BJ (cell line): Measurements from ENCODE around the gene RILPL2. TPM values are rescaled to one million over a fixed set of nuclear protein-coding genes. Genes with fewer than 3 reads are reported as not detected.

ENCODE experiments used
- CTCF ChIA-PET: fragments of 350-600 bp; formaldehyde crosslinking; extraction: SDS; loops from one replicate; lab custom pipeline; 2021; ENCODE audit warnings: antibody characterized with exemption, inconsistent platforms; lab: Yijun Ruan, JAX
- POLR2A ChIA-PET: fragments of 300-600 bp; sonication (Branson Sonifier 250); formaldehyde crosslinking; extraction: SDS; loops from one replicate; lab custom pipeline; 2021; ENCODE audit warnings: antibody characterized with exemption; lab: Charles Lee
- DNase-seq: peaks from one replicate; pipeline ENCODE4 v3.0.0-alpha.2; 2011; ENCODE audit warnings: low read depth
- H3K27me3 ChIP-seq: 2 replicates; pipeline ENCODE4 v1.6.0; 2011; ENCODE audit warnings: low read length; ENCODE audit not compliant: control insufficient read depth, insufficient read depth
- H3K36me3 ChIP-seq: 2 replicates; pipeline ENCODE4 v1.5.1; 2011; ENCODE audit warnings: low read length; ENCODE audit not compliant: control insufficient read depth, insufficient read depth
- H3K4me3 ChIP-seq: 2 replicates; pipeline ENCODE4 v1.5.1; 2011; ENCODE audit warnings: low read depth, mild to moderate bottlenecking, control low read depth, low read length
- polyA plus RNA-seq: library from polyadenylated mRNA; depleted of rRNA; stranded (reverse); fragments of >200 nt; gene quantifications from 2 replicates; pipeline ENCODE4 v1.2.3, GENCODE V29; 2011
- TF ChIP-seq, protein P1 (sequence below): IDR thresholded peaks from 2 replicates; pipeline ENCODE4 v1.5.1; 2011; ENCODE audit warnings: low read depth, mild to moderate bottlenecking, control low read depth, inconsistent platforms, low read length, moderate library complexity; ENCODE audit not compliant: insufficient read depth

RILPL2 gene
- polyA plus RNA-seq, 1 experiment: 6.8 TPM

GRCh38 chr12:123479442-123480180, 43.1 kb upstream of the RILPL2 start:
- ChIA-PET POLR2A (no interaction called here), CTCF (no interaction called here)
- Histone ChIP-seq H3K4me3 (no peak overlapping the region), H3K36me3 (peaks cover 16% of the 10 kb centered on the region), H3K27me3 (no peaks in the 10 kb centered on the region)
- TF ChIP-seq, protein P1, sequence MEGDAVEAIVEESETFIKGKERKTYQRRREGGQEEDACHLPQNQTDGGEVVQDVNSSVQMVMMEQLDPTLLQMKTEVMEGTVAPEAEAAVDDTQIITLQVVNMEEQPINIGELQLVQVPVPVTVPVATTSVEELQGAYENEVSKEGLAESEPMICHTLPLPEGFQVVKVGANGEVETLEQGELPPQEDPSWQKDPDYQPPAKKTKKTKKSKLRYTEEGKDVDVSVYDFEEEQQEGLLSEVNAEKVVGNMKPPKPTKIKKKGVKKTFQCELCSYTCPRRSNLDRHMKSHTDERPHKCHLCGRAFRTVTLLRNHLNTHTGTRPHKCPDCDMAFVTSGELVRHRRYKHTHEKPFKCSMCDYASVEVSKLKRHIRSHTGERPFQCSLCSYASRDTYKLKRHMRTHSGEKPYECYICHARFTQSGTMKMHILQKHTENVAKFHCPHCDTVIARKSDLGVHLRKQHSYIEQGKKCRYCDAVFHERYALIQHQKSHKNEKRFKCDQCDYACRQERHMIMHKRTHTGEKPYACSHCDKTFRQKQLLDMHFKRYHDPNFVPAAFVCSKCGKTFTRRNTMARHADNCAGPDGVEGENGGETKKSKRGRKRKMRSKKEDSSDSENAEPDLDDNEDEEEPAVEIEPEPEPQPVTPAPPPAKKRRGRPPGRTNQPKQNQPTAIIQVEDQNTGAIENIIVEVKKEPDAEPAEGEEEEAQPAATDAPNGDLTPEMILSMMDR: no peak
- no peak for DNase-seq

- Histone ChIP-seq H3K4me3 (no peak overlapping the region), H3K27me3 (no peaks in the 10 kb centered on the region), H3K36me3 (peaks cover 16% of the 10 kb centered on the region)
- TF ChIP-seq, protein P1: no peak
- ChIA-PET POLR2A (no interaction called here), CTCF (no interaction called here)
- no peak for DNase-seq
Observed at GRCh38 chr12:123478762-123479161, 42.3 kb upstream of the RILPL2 start.

GRCh38 chr12:123478069-123478468, 41.6 kb upstream of the RILPL2 start:
- TF ChIP-seq, protein P1: no peak
- H3K27me3 ChIP-seq: no peaks in the 10 kb centered on the region
- no peak for DNase-seq
- H3K4me3 ChIP-seq: no peak overlapping the region
- peaks cover 14% of the 10 kb centered on the region for H3K36me3 ChIP-seq
- ChIA-PET CTCF (no interaction called here), POLR2A (no interaction called here)

- Histone ChIP-seq H3K36me3 (peaks cover 19% of the 10 kb centered on the region), H3K27me3 (no peaks in the 10 kb centered on the region), H3K4me3 (no peak overlapping the region)
- CTCF ChIA-PET: interaction anchor here (1.3 to 1.6 kb wide), 2 partner anchors 13 to 110 kb away, joined by 3 read pairs; no protein-coding TSS in a partner anchor
- TF ChIP-seq, protein P1: no peak
- POLR2A ChIA-PET: no interaction called here
- DNase-seq: no peak
Observed at GRCh38 chr12:123475246-123475703, 38.8 kb upstream of the RILPL2 start.

DNA sequence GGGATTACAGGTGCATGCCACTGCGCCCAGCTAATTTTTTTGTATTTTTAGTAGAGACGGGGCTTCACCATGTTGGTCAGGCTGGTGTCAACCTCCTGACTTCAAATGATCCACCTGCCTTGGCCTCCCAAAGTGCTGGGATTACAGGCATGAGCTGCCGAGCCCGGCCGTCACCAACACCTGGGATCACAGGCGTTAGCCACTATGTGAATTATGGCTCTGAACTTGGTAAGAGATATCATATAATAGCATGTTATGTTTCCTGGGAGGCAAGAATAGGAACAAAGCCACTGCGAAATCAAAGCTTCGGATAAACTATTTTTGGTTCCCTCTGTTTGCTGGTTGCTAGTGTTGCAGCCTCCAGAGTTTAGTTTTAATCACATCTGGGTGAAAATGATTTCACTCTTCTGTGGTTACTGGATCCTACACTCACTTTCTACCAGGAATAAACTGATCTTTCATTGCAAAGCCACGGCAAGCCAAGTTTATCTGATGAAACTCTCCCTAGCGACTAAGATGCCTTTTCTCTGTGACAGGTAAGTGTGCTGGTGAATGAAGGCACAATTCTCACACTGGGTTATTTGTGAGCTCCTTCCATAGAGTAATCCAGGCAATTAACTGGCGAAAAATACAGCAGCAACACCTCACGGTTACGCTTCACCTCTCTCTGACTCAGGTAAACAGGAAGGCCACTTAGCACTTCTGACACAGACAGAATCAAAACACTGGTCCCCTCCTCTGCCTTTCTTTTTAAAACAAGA, 38.2 kb upstream of the RILPL2 start:
- POLR2A ChIA-PET: no interaction called here
- DNase-seq: no peak
- H3K27me3 ChIP-seq: no peaks in the 10 kb centered on the region
- H3K4me3 ChIP-seq: no peak overlapping the region
- CTCF ChIA-PET: interaction anchor here (1.0 to 1.6 kb wide), 3 partner anchors 13 to 109 kb away, joined by 3 to 6 read pairs (median 3); no protein-coding TSS in a partner anchor
- peaks cover 20% of the 10 kb centered on the region for H3K36me3 ChIP-seq
- TF ChIP-seq, protein P1: no peak
